ENCODE data around the gene MARCHF10.

DNA sequence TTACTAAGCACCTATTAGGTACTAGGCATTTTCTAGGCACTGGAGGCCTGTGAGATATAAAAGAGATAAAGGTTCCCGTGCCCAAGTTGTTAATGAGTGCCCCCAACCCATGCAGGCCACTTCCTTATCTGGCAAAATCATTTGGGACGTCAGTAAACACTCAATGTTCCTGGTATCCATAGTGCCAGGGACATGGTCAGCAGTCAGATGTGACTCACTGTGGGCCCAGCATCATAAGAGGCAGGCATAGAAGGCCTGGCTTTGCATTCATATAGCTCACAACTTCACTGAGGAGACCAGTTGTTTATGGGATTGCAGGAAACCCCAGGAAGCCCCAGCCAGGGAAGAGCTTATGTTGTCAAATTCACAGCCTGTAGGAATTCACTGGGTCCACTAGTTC lies 99.5 kb downstream of the MARCHF10 start:
- TF ChIP-seq POLR2A (IDR thresholded peaks at IDR 0.05; ENCODE audit: low read depth, low read length) (no peak), RCOR1 (IDR thresholded peaks at IDR 0.05; ENCODE audit: insufficient replicate concordance, low read length) (no peak), RFX5 (IDR thresholded peaks at IDR 0.05; ENCODE audit: low read depth, low read length) (no peak), CEBPB (IDR thresholded peaks at IDR 0.05; ENCODE audit: low read depth, low read length) (no peak), SMC3 (IDR thresholded peaks at IDR 0.05; ENCODE audit: low read depth, low read length) (no peak)
- TF ChIP-seq, protein P1, sequence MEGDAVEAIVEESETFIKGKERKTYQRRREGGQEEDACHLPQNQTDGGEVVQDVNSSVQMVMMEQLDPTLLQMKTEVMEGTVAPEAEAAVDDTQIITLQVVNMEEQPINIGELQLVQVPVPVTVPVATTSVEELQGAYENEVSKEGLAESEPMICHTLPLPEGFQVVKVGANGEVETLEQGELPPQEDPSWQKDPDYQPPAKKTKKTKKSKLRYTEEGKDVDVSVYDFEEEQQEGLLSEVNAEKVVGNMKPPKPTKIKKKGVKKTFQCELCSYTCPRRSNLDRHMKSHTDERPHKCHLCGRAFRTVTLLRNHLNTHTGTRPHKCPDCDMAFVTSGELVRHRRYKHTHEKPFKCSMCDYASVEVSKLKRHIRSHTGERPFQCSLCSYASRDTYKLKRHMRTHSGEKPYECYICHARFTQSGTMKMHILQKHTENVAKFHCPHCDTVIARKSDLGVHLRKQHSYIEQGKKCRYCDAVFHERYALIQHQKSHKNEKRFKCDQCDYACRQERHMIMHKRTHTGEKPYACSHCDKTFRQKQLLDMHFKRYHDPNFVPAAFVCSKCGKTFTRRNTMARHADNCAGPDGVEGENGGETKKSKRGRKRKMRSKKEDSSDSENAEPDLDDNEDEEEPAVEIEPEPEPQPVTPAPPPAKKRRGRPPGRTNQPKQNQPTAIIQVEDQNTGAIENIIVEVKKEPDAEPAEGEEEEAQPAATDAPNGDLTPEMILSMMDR (conservative IDR thresholded peaks at IDR 0.05; ENCODE audit: low read depth, low read length) = no peak

All from IMR-90 (cell line).